HepG2 (cell line): ENCODE data around the gene COQ9. TPM values are rescaled to one million over a fixed set of nuclear protein-coding genes. Genes with fewer than 3 reads are reported as not detected.

Source experiments
- FOXK1 ChIP-seq: sonication (generic); formaldehyde crosslinking; IDR thresholded peaks from 2 replicates; pipeline ENCODE4 v1.4.0; 2020; ENCODE audit warnings: low read depth, missing genetic modification reagents, borderline replicate concordance
- HDAC1 ChIP-seq: sonication (generic); formaldehyde crosslinking; IDR thresholded peaks from 2 replicates; pipeline ENCODE4 v1.5.1; 2020; ENCODE audit warnings: mild to moderate bottlenecking, missing genetic modification reagents
- IKZF5 ChIP-seq: IDR thresholded peaks from 2 replicates; pipeline ENCODE4 v1.6.1; 2018; ENCODE audit warnings: missing genetic modification reagents, mild to moderate bottlenecking, missing compliant biosample characterization
- KAT2B ChIP-seq: fragments of 150-350 bp; IDR thresholded peaks from 2 replicates; pipeline ENCODE4 v1.6.1; 2014; ENCODE audit warnings: low read depth, low read length, borderline replicate concordance
- KLF12 ChIP-seq: sonication (generic); formaldehyde crosslinking; IDR thresholded peaks from 2 replicates; pipeline ENCODE4 v1.4.0; 2020; ENCODE audit warnings: missing genetic modification reagents, borderline replicate concordance
- MBNL3 ChIP-seq: fragments of 250-450 bp; sonication (Bioruptor Pico); conservative IDR thresholded peaks from 2 replicates; pipeline ENCODE4 v1.8.0; 2022; ENCODE audit warnings: mild to moderate bottlenecking, inconsistent platforms
- MXD1 ChIP-seq: sonication (generic); formaldehyde crosslinking; IDR thresholded peaks from 2 replicates; pipeline ENCODE4 v1.4.0; 2020; ENCODE audit warnings: mild to moderate bottlenecking, missing genetic modification reagents
- MXI1 ChIP-seq: IDR thresholded peaks from 3 replicates; pipeline ENCODE4 v1.6.1; 2012; ENCODE audit warnings: low read depth, low read length, inconsistent platforms, borderline replicate concordance
- PCBP1 ChIP-seq: fragments of 200-400 bp; formaldehyde crosslinking; IDR thresholded peaks from 2 replicates; pipeline ENCODE4 v1.6.1; 2017; ENCODE audit warnings: mild to moderate bottlenecking, low read depth, low read length, borderline replicate concordance
- RARA ChIP-seq: IDR thresholded peaks from 2 replicates; pipeline ENCODE4 v1.6.1; 2016; ENCODE audit warnings: missing genetic modification reagents, missing compliant biosample characterization
- RFXANK ChIP-seq: IDR thresholded peaks from 2 replicates; pipeline ENCODE4 v1.6.1; 2016
- TBX2 ChIP-seq: sonication (generic); formaldehyde crosslinking; IDR thresholded peaks from 2 replicates; pipeline ENCODE4 v1.5.0; 2020; ENCODE audit warnings: missing genetic modification reagents, mild to moderate bottlenecking, borderline replicate concordance
- ZFP62 ChIP-seq: sonication (generic); formaldehyde crosslinking; IDR thresholded peaks from 2 replicates; pipeline ENCODE4 v1.4.0; 2020; ENCODE audit warnings: missing genetic modification reagents
- ZNF17 ChIP-seq: sonication (generic); formaldehyde crosslinking; IDR thresholded peaks from 2 replicates; pipeline ENCODE4 v1.5.0; 2020; ENCODE audit warnings: mild to moderate bottlenecking, missing genetic modification reagents
- ZNF335 ChIP-seq: sonication (generic); formaldehyde crosslinking; IDR thresholded peaks from 2 replicates; pipeline ENCODE4 v1.4.0; 2020; ENCODE audit warnings: missing genetic modification reagents
- ZNF34 ChIP-seq: sonication (generic); formaldehyde crosslinking; IDR thresholded peaks from 2 replicates; pipeline ENCODE4 v1.4.0; 2020; ENCODE audit warnings: mild to moderate bottlenecking, missing genetic modification reagents, borderline replicate concordance
- ZNF382 ChIP-seq: sonication (generic); formaldehyde crosslinking; IDR thresholded peaks from 2 replicates; pipeline ENCODE4 v1.5.0; 2020; ENCODE audit warnings: missing genetic modification reagents, mild to moderate bottlenecking, borderline replicate concordance
- ZNF615 ChIP-seq: sonication (generic); formaldehyde crosslinking; IDR thresholded peaks from 2 replicates; pipeline ENCODE4 v1.5.0; 2020; ENCODE audit warnings: mild to moderate bottlenecking, missing genetic modification reagents, borderline replicate concordance
- polyA plus RNA-seq, 8 experiments: library from polyadenylated mRNA; depleted of rRNA in 3 of 8; stranded (reverse) in 7 of 8; unstranded in 1 of 8; fragments of >200 nt; fragmentation: Illumina TruSeq in 4 of 8; extraction: Trizol in 4 of 8; gene quantifications; 2 replicates each; pipeline versions ENCODE4 v1.2.1 to v1.2.3, GENCODE V29; 2011 to 2016; ENCODE audit warnings: low read depth in 4 of 8, missing spikeins in 1 of 8, mixed read lengths in 1 of 8; ENCODE audit not compliant: insufficient read depth in 1 of 8
- total RNA-seq, 5 experiments: library from RNA; depleted of rRNA; stranded (reverse); fragments of >200 nt; fragmentation: Illumina TruSeq; extraction: Trizol; gene quantifications; 2 replicates each; pipeline ENCODE4 v1.2.3, GENCODE V29; 2016; ENCODE audit warnings: low read depth in 1 of 5
- TF ChIP-seq, protein P1 (sequence below): sonication (generic); formaldehyde crosslinking; IDR thresholded peaks from 2 replicates; pipeline ENCODE4 v1.9.0; 2021; ENCODE audit warnings: missing genetic modification reagents, mild to moderate bottlenecking, borderline replicate concordance
- TF ChIP-seq, protein P2 (sequence below): sonication (generic); formaldehyde crosslinking; IDR thresholded peaks from 2 replicates; pipeline ENCODE4 v1.5.1; 2020; ENCODE audit warnings: mild to moderate bottlenecking, missing genetic modification reagents
- TF ChIP-seq, protein P3 (sequence below): IDR thresholded peaks from 2 replicates; pipeline ENCODE4 v1.6.1; 2016; ENCODE audit warnings: mild to moderate bottlenecking
- TF ChIP-seq, protein P4 (sequence below): IDR thresholded peaks from 2 replicates; pipeline ENCODE4 v1.6.1; 2016; ENCODE audit warnings: low read depth, borderline replicate concordance

The COQ9 gene
- total and polyA plus RNA-seq, 2 of the 13 experiments (the other 11 are each of a cell fraction or from before 2014, with no cell fraction given): 57.5 to 108 TPM

DNA sequence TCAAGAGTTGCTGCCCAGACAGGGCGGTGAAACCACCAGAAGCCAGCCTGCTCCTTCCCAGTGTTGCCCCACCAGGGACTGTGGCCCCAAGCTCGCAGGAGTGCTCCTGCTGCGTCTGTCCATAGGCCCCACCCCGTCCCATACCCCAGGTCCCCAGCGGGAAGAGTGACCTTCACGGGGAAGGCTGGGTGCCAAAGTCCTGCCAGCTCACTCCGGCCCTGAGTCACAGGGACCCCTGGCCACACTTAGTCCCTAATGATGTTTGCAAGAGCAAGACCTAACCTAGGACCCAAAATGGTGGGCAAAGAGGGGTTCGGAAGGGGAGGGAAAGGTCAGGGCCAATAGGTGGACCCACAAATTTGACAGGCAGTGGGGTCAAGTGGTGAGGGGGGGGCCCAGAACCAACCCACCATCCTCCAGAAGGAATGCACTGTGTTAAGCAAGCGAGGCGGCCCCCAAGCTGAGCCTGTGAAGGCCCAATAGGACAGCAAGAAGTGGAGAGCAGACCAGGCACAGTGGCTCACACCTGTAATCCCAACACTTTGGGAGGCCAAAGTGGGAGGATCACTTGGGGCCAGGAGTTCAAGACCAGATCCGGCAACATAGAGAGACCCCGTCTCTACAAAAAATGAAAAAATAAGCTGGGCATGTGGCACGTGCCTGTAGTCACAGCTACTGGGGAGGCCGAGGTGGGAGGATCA is 35.7 kb downstream of the COQ9 start (continued):
- no peak for TF ChIP-seq KAT2B
- TF ChIP-seq RARA (CRISPR knock-in tag): peak; percentile 80
- TF ChIP-seq ZNF382: no peak
- TF ChIP-seq ZNF335 (CRISPR knock-in tag): peak; percentile 34; the same call in 1 of the 2 replicates
- TF ChIP-seq ZNF17 (CRISPR knock-in tag): no peak
- TF ChIP-seq FOXK1 (CRISPR knock-in tag): peak; percentile 20; the same call in 1 of the 2 replicates
- TF ChIP-seq MXI1: peak; percentile 42; the same call in 1 of the 3 replicates
- TF ChIP-seq PCBP1: no peak; the same call in 1 of the 2 replicates
- TF ChIP-seq, protein P1, sequence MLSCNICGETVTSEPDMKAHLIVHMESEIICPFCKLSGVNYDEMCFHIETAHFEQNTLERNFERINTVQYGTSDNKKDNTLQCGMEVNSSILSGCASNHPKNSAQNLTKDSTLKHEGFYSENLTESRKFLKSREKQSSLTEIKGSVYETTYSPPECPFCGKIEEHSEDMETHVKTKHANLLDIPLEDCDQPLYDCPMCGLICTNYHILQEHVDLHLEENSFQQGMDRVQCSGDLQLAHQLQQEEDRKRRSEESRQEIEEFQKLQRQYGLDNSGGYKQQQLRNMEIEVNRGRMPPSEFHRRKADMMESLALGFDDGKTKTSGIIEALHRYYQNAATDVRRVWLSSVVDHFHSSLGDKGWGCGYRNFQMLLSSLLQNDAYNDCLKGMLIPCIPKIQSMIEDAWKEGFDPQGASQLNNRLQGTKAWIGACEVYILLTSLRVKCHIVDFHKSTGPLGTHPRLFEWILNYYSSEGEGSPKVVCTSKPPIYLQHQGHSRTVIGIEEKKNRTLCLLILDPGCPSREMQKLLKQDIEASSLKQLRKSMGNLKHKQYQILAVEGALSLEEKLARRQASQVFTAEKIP (CRISPR knock-in tag): no peak
- no peak for TF ChIP-seq ZNF615 (CRISPR knock-in tag)
- TF ChIP-seq ZFP62 (CRISPR knock-in tag): no peak
- TF ChIP-seq, protein P2, sequence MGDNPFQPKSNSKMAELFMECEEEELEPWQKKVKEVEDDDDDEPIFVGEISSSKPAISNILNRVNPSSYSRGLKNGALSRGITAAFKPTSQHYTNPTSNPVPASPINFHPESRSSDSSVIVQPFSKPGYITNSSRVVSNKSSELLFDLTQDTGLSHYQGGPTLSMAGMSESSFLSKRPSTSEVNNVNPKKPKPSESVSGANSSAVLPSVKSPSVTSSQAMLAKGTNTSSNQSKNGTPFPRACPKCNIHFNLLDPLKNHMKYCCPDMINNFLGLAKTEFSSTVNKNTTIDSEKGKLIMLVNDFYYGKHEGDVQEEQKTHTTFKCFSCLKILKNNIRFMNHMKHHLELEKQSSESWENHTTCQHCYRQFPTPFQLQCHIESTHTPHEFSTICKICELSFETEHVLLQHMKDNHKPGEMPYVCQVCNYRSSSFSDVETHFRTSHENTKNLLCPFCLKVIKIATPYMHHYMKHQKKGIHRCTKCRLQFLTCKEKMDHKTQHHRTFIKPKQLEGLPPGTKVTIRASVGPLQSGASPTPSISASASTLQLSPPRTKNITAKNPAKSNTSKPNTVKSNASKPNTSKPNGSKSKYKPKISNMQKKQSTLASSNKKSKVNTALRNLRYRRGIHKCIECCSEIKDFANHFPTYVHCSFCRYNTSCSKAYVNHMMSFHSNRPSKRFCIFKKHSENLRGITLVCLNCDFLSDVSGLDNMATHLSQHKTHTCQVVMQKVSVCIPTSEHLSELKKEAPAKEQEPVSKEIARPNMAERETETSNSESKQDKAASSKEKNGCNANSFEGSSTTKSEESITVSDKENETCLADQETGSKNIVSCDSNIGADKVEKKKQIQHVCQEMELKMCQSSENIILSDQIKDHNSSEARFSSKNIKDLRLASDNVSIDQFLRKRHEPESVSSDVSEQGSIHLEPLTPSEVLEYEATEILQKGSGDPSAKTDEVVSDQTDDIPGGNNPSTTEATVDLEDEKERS (CRISPR knock-in tag): peak; percentile 31; the same call in 1 of the 2 replicates
- TF ChIP-seq HDAC1: peak; percentile 93
- TF ChIP-seq MBNL3 (CRISPR knock-in tag): no peak
- TF ChIP-seq, protein P3, sequence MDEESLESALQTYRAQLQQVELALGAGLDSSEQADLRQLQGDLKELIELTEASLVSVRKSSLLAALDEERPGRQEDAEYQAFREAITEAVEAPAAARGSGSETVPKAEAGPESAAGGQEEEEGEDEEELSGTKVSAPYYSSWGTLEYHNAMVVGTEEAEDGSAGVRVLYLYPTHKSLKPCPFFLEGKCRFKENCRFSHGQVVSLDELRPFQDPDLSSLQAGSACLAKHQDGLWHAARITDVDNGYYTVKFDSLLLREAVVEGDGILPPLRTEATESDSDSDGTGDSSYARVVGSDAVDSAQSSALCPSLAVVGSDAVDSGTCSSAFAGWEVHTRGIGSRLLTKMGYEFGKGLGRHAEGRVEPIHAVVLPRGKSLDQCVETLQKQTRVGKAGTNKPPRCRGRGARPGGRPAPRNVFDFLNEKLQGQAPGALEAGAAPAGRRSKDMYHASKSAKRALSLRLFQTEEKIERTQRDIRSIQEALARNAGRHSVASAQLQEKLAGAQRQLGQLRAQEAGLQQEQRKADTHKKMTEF (CRISPR knock-in tag): peak; percentile 66
- TF ChIP-seq ZNF34 (CRISPR knock-in tag): no peak
- TF ChIP-seq TBX2 (CRISPR knock-in tag): peak; percentile 93
- no peak for TF ChIP-seq KLF12 (CRISPR knock-in tag)
- no peak for TF ChIP-seq RFXANK (CRISPR knock-in tag)
- peak; percentile 35; the same call in 1 of the 2 replicates for TF ChIP-seq IKZF5 (CRISPR knock-in tag)
- no peak; the same call in 1 of the 2 replicates for TF ChIP-seq MXD1 (CRISPR knock-in tag)
- TF ChIP-seq, protein P4, sequence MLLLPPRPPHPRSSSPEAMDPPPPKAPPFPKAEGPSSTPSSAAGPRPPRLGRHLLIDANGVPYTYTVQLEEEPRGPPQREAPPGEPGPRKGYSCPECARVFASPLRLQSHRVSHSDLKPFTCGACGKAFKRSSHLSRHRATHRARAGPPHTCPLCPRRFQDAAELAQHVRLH (CRISPR knock-in tag): peak; percentile 21; the same call in 1 of the 2 replicates
